Lower lobe of right lung (tissue), 2 donors: Measurements from ENCODE around the gene BABAM2. TPM values are rescaled to one million over a fixed set of nuclear protein-coding genes. Genes with fewer than 3 reads are reported as not detected.
A peak's percentile ranks its signal among the peaks of the same experiment; 100 is the strongest.

Experiments
- ATAC-seq, 2 donors: fragments of 200-7000 bp; cut with Tn5 transposase; one replicate each; pipeline ENCODE4 v1.9.1; 2020 to 2022; ENCODE audit warnings: mild to moderate bottlenecking in 2 of 2, moderate library complexity in 2 of 2
- DNase-seq: peaks from one replicate; pipeline ENCODE4 v3.0.0-alpha.2; 2020
- H3K27ac ChIP-seq: fragments of 200-600 bp; one replicate; pipeline ENCODE4 v1.8.0; 2022
- H3K27me3 ChIP-seq: fragments of 200-600 bp; one replicate; pipeline ENCODE4 v1.8.0; 2022; ENCODE audit warnings: low read depth
- H3K36me3 ChIP-seq: fragments of 200-600 bp; one replicate; pipeline ENCODE4 v1.8.0; 2022; ENCODE audit warnings: mild to moderate bottlenecking
- H3K4me1 ChIP-seq: fragments of 200-600 bp; one replicate; pipeline ENCODE4 v1.8.0; 2022
- H3K4me3 ChIP-seq: fragments of 200-600 bp; one replicate; pipeline ENCODE4 v1.8.0; 2022; ENCODE audit warnings: mild to moderate bottlenecking
- H3K9me3 ChIP-seq: fragments of 200-600 bp; one replicate; pipeline ENCODE4 v1.8.0; 2022
- intact Hi-C: fragments of 100-400 bp; cut with DNase I; formaldehyde crosslinking; loops from one replicate; pipeline ENCODE4 v1.11.0; 2022
- total RNA-seq: library from RNA; stranded (reverse); fragmentation: NEBNext Ultra II Directional; extraction: Animal tissue kit (Norgen Biotek cat#: 25700); gene quantifications from one replicate; pipeline ENCODE4 v1.2.1, GENCODE V29; 2021
- TF ChIP-seq, protein P1 (sequence below): fragments of 200-600 bp; IDR thresholded peaks from one replicate; pipeline ENCODE4 v1.8.0; 2022; ENCODE audit warnings: antibody characterized with exemption, mild to moderate bottlenecking
- donor health status: DM: no; HTN: yes; CAD: no; lungs with severe emphysema.

The BABAM2 gene
- total RNA-seq, 1 donor from 2014 or later: 39.5 TPM

- ATAC-seq (no peak), DNase-seq (no peak)
- Histone ChIP-seq H3K27ac (no peak overlapping the region), H3K9me3 (no peaks in the 10 kb centered on the region), H3K36me3 (no peaks in the 10 kb centered on the region), H3K4me3 (no peak overlapping the region), H3K4me1 (no peaks in the 10 kb centered on the region), H3K27me3 (no peaks in the 10 kb centered on the region)
- intact Hi-C loops: no loop called here
- TF ChIP-seq, protein P1, sequence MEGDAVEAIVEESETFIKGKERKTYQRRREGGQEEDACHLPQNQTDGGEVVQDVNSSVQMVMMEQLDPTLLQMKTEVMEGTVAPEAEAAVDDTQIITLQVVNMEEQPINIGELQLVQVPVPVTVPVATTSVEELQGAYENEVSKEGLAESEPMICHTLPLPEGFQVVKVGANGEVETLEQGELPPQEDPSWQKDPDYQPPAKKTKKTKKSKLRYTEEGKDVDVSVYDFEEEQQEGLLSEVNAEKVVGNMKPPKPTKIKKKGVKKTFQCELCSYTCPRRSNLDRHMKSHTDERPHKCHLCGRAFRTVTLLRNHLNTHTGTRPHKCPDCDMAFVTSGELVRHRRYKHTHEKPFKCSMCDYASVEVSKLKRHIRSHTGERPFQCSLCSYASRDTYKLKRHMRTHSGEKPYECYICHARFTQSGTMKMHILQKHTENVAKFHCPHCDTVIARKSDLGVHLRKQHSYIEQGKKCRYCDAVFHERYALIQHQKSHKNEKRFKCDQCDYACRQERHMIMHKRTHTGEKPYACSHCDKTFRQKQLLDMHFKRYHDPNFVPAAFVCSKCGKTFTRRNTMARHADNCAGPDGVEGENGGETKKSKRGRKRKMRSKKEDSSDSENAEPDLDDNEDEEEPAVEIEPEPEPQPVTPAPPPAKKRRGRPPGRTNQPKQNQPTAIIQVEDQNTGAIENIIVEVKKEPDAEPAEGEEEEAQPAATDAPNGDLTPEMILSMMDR: no peak
Observed at GRCh38 chr2:28217042-28217740, 326.7 kb downstream of the BABAM2 start.

- ATAC-seq (no peak), DNase-seq (no peak)
- Histone ChIP-seq H3K4me3 (no peak overlapping the region), H3K4me1 (no peaks in the 10 kb centered on the region), H3K9me3 (no peaks in the 10 kb centered on the region), H3K27me3 (no peaks in the 10 kb centered on the region), H3K27ac (no peak overlapping the region), H3K36me3 (no peaks in the 10 kb centered on the region)
- TF ChIP-seq, protein P1: no peak
- intact Hi-C loops: no loop called here
Observed at GRCh38 chr2:28219138-28219537, 328.6 kb downstream of the BABAM2 start.

GRCh38 chr2:28219758-28220368, 329.3 kb downstream of the BABAM2 start:
- no peak for ATAC-seq
- TF ChIP-seq, protein P1: no peak
- no peaks in the 10 kb centered on the region for H3K9me3 ChIP-seq

DNA sequence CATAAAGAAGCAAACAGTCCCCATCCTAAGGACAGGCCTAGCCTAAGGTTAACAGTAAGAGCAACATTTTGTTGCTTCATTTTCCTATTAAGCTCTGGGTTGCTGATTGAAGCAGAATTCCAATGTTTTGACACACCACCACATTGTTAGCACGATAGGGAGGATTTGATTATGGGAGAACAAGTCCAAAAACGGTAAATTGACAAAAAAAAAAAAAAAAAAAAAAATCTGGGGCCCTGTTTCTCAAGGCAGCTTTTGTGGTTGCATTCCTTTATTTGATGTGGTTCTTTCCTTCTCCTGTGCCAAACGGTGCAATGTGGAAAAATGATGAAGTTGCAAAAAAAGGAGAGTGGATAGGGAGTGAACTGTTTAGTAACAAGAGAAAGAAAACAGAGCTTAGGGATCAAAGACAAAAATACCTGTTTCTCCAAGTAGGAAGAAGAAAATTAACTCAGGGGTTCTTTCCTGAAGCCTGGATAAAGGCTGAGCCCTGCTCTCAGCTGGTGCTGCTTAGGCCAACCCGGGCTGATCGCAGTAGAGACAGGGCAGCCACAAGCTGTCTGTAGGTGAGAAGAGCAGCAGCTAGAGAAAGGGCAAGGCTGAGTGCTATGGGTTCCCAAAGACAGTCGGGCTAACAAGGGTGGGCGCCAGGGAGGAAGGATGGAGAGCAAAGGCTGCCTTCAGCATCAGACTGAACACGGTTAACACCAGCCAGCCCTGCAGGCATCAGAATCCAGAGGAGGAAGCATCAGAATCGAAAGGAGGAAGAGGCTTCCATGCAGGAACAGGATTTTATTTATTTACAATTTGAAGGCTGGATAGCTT, 334.3 kb downstream of the BABAM2 start:
- Histone ChIP-seq H3K9me3 (no peaks in the 10 kb centered on the region), H3K27me3 (no peaks in the 10 kb centered on the region), H3K27ac (no peak overlapping the region), H3K4me3 (no peak overlapping the region), H3K4me1 (peaks cover 10% of the 10 kb centered on the region), H3K36me3 (no peaks in the 10 kb centered on the region)
- ATAC-seq (peak in 1 of 2 donors; percentile 15), DNase-seq (no peak)
- TF ChIP-seq, protein P1: no peak
- intact Hi-C loops: no loop called here

More at GRCh38 chr2:28219758-28220368, 329.3 kb downstream of the BABAM2 start:
- Histone ChIP-seq H3K27ac (no peak overlapping the region), H3K36me3 (no peaks in the 10 kb centered on the region), H3K27me3 (no peaks in the 10 kb centered on the region), H3K4me3 (no peak overlapping the region), H3K4me1 (peaks cover 5% of the 10 kb centered on the region)
- intact Hi-C loops: no loop called here
- DNase-seq: no peak

- intact Hi-C loops: no loop called here
- no peak for ATAC-seq
- Histone ChIP-seq H3K9me3 (no peaks in the 10 kb centered on the region), H3K4me3 (no peak overlapping the region), H3K27me3 (no peaks in the 10 kb centered on the region), H3K4me1 (peaks cover 10% of the 10 kb centered on the region), H3K27ac (no peak overlapping the region), H3K36me3 (no peaks in the 10 kb centered on the region)
- no peak for DNase-seq
- TF ChIP-seq, protein P1: no peak
Observed at GRCh38 chr2:28225473-28226080, 335.0 kb downstream of the BABAM2 start.
